ENCODE data around the gene EIF3A. TPM values are rescaled to one million over a fixed set of nuclear protein-coding genes. Genes with fewer than 3 reads are reported as not detected.
"Not testable (repeated sequence)": the region's sequence is repeated elsewhere in the genome, so short reads cannot be mapped to it uniquely, and the experiment has no call there.

Gene EIF3A
- polyA plus RNA-seq, 4 donors = 173 to 197 (median 190) TPM

DNA sequence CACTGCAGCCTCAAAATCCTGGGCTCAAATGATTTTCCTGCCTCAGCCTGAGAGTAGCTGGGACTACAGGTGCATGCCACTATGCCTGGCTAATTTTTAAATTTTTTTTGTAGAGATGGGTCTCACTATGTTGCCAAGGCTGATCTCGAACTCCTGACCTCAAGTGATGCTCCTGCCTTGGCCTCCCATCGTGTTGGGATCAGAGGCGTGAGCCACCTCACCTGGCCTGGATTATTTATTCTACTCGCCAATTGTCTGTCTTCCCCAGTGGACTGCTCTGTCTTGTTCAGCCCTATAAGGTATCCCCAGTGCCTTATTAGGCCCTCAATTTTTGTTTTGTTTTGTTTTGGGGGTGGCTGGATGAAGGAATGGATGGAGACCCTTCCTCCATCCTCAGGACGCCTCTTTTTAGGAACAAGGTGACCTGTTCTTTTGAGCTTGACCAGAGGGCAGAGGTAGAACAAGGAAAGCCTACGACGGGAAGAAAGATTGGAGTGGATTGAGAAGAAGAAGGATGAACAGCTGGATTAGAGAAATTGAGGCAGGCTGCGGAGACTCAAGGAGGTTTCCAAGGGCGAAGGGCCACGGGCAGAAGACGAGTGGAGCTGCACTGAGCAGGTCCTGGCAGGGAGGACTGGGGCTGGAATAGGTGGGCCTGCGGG is 22.8 kb upstream of the EIF3A start:
- DNase-seq (ENCODE audit: low read depth in 4 of 4, low spot score in 2 of 4) = no peak

DNA sequence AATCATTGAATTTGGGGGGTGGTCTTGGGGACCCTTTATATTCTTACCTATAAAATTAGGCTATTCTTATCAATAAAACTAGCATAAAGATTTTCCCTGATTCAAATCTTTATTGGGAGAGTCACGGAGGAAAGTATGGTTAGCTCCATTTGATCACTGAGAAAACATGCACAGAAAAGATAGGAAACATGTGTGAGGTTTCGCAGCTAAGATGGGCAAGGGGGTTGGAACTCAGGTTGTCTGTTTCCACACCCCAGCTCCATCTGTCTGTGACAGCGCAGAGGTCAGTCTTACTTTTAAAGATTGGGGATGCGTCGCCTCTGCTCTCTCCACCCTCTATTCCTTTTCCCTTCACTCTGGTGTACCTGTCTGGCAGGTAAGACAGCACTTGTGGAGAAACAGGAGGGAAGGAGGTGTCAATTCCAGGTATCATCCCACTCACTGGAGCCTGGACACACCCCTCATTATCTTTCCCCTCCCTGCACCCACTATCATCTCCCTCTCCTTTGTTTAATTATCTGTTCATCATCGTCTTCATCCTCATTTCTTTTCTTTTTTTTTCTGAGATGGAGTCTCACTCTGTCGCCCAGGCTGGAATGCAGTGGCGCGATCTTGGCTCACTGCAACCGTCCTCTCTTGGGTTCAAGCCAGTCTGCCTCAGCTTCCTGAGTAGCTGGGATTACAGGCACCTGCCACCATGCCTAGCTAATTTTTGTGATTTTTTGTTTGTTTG is 20.9 kb upstream of the EIF3A start:
- DNase-seq (ENCODE audit: low read depth in 4 of 4, low spot score in 2 of 4) = no peak

DNA sequence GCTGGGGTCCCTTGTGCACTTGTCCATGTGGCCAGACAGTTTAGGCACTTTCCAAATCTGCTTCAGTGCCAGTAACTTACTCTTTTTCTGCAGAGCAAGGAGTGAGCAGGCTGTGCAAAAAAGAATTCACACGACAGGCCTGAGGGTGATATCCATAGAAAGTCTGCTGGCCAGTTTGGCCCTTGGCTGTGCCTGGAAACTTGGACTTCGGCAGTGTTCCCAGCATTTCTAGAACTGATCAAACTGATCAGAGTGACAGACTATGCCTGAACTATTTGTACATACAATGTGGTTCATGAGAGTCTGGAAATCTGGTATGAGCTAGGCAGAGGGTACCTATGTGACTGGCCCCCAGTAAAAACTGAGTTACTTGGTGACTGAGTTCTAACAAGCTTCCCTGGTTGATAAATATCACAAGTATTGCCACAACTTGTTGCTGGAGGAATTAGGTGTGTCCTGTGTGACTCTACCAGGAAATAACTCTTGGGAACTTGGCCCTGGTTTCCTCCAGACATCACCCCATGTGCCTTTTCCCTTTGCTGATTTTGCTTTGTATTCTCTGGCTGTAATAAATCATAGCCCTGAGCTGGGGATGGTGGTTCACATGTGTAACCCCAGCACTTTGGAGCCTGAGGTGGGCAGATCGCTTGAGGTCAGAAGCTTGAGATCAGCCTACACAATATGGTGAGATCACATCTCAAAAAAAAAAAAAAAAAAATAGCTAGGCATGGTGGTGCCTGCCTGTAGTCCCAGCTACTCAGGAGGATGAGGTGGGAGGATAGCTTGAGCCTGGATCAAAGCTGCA is 20.0 kb upstream of the EIF3A start:
- no peak for DNase-seq (ENCODE audit: low read depth in 4 of 4, low spot score in 2 of 4)

DNA sequence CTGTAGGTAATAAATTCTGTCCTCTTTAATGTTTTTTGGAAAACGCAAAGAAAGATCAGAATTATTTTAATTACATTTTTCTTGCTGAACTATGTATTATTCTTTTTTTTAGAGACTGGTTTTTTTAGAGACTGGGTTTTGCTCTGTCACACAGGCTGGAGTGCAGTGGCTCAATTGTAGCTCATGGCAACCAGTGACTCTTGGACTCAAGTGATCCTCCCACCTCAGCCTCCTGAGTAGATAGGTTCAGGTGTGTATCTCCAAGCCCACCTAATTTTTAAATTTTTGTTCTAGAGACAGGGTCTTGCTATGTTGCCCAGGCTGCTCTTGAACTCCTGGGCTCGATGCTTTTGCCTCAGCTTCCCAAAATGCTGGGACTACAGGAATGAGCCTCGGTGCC is 18.0 kb upstream of the EIF3A start:
- DNase-seq (ENCODE audit: low read depth in 4 of 4, low spot score in 2 of 4) = no peak

DNA sequence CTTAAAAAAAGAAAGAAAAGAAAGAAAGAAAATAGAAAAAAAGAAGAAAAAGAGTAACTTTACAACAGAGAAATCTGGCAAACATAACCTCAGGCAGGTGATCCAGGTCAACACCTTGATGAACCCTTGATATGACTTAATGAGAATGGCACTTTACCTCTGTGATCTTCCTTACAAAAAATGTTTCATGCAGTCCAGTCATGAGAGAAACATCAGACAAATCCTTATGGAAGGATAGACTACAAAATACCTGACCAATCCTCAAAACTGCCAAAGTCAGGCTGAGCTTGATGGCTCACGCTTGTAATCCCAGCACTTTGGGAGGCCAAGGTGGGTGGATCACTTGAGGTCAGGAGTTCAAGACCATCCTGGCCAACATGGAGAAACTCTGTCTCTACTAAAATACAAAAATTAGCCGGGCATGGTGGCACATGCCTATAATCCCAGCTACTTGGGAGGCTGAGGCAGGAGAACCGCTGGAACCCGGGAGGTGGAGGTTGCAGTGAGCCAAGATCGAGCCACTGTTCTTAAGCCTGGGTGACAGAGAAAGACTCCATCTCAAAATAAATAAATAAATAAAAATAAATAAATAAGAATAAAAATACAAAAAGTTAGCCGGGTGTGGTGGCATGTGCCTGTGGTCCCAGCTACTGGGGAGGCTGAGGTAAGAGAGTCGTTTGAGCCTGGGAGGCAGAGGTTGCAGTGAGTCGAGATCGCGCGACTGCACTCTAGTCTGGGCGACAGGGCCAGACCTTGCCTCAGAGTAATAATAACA is 16.2 kb upstream of the EIF3A start:
- DNase-seq (ENCODE audit: low read depth in 4 of 4, low spot score in 2 of 4) = not testable (repeated sequence)

DNA sequence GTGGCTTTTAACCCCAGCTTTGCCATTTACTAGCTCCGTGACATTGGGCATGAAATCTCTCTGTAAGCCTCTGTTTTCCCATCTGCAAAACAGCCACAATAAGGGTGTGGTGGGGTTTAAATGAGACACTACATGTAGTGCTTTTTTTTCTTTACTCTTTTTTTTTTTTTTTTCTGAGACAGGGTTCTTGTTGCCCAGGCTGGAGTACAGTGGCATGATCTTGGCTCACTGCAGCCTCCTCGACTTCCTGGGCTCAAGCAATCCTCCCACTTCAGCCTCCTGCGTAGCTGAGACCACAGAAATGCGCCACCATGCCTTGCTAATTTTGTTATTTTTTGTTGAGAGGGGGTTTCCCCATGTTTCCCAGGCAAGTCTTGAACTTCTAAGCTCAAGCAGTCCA is 15.0 kb upstream of the EIF3A start:
- no peak for DNase-seq (ENCODE audit: low read depth in 4 of 4, low spot score in 2 of 4)

DNA sequence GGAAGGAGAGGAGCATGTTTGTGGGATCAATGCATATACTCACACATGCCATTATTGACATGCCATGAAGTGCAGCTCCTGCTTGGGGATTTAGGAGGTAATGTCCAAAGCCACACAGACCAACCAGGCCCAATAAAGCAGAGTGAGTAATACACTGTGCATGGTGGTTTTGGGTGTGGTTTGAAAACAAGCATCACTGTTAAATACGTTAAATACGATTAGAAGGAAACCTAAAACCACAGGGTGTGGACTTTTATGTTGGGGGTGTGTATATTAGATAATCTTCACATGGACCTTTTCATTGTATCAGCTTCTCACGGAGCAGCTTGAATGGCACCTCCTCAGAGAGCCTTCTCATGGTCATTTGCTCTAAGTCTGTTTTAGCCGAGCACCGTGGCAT is 10.4 kb upstream of the EIF3A start:
- DNase-seq (ENCODE audit: low read depth in 4 of 4, low spot score in 2 of 4) = no peak

DNA sequence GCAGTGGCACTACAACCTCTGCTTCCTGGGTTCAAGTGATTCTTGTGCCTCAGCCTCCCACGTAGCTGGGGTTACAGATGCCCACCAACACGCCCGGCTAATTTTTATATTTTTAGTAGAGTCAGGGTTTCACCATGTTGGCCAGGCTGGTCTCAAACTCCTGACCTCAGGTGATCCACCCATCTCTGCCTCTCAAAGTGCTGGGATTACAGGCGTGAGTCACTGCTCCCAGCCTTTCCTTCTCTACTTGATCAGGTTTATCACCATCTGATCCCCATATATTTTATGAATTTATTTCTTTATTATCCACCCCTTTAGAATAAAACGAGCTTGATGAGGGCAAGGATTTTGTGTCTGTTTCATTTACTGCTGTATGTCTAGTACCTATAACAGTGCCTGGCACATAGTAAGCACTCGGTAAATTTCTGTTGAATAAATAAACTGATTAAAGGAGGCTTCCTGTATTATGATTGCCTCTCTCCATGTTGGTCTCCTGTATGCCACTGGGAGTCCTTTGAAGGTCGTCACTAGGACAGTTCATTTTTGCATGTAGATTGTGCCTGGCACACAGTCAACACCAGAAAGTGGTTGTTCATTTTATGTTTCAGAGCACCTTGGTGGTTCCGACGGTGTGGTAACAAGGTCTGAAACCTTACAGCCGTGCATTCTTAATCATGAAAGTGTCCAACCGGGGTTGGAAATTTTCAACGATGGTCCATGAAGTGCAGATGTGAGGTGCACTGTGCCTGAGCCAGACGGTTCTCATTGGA is 9.6 kb upstream of the EIF3A start:
- DNase-seq (ENCODE audit: low read depth in 4 of 4, low spot score in 2 of 4) = no peak

DNA sequence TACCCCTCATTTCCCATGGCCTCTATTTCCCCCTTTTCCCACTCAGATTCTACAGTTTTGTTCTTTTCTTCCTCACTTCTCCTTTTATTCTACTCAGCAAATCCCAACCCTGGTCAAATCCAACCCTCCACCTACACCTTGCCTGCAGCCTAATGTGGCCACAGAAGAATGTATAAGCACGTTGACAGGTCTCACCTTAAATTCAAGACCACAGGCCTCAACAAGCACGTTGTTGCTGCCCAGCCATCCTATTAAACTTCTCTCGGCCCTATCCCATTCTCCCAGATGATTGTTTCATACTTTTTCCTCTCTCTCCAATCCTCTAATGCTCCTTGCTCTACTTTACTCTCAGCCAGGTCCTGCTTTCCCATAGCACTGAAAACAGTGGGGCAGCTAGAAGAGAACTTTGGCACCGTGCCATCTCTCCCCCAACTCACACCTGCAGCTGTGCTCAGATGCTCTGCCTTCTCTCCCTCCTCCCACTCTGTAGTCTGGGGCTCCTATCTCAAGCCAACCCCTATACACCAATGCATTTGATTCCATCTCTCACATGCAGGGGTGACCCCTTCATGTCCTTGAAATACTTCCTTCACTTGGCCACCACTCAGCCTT is 6.8 kb upstream of the EIF3A start:
- DNase-seq (ENCODE audit: low read depth in 4 of 4, low spot score in 2 of 4) = no peak

DNA sequence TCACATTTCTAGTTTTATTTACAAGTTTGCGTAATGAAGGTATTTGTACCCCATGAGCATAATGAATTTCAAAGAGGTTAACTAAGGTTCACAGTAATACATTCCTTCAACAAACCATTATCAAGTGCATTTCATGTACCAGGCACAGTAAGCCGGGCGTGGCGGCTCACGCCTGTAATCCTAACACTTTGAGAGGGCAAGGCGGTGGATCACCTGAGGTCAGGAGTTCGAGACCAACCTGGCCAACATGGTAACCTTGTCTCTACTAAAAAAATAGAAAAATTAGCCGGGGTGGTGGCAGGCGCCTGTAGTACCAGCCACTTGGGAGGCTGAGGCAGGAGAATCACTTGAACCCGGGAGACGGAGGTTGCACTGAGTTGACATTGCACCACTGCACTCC is 4.3 kb upstream of the EIF3A start:
- DNase-seq (ENCODE audit: low read depth in 4 of 4, low spot score in 2 of 4) = no peak

DNA sequence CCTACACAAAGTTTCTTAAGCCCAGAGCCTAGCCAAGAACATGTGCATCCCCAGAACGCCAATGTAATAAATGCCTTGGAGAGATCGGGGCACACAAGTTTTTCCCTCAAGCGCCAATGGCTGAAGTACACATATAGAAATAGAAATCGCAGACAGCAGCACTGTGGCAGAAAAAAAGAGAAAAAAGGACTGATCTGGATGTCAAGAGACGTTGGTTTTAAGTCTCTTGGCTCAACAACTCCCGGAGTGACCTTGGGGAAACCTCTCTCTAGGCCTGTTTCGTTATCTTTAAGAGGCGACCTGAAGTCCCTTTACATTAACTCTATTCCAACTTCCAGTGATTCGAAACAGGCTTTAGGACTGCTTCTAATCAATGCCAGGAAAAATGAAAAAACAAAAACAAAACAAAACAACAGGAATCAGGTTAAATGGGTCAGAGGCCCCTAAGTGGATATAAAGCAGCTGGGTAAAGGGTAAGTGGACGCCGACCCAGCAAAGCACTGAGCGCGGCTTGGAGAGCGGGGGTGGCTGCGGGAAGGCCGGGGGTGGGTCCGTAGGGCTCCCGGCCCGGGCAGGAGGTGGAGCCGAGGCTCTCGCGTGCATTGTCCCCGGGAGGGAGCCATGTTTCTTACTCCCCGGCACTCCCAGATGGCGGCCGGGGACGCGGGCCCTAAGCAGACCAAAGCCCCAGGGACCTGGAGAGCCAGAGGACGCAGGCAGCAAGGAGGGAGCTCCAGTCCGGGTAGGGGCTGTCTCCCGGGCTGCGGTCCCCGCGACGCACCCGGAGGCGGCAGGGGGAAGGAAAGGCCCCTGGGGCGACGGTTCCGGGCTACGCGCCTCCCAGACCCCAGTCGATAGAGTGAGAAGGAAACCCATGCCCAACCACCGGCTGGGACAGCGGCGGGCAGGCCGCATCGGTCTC is 757 bp downstream of the EIF3A start:
- DNase-seq (ENCODE audit: low read depth in 4 of 4, low spot score in 2 of 4) = peak; percentile 44 to 60 (median 52)

DNA sequence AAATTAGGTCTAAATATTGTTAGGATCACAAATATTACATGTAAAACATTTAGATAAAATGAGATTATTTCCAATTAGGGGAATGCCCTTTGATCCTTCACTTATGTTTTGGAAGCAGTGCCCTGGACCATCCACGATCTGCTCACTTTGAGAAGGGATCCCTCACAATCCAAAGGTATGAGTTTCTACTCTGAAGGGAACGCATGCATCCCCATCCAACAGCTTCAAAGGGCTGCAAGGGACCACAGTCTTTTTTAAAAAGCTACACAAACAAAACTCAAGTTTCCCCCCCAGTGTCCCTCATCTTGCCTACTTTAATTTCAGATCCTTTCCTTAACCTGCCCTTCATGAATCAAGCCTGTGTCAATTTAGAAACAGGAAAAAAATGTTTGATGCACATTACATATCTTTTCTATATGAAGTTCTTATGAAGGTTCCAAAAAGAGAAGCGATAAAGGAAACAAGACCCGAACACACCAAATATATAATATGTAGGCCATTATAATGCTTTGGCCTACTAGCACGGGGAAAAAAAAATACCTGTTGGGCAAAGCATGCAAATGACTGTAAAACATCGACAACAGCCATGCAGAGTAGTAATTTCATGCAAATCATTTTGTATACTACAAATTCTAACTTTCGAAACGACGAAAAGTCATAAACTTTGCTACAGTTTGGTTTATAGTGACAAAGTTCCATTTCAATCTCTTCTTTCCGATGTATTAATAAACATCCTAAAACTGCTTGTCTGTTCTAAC is 2.0 kb downstream of the EIF3A start:
- DNase-seq (ENCODE audit: low read depth in 4 of 4, low spot score in 2 of 4) = no peak

DNA sequence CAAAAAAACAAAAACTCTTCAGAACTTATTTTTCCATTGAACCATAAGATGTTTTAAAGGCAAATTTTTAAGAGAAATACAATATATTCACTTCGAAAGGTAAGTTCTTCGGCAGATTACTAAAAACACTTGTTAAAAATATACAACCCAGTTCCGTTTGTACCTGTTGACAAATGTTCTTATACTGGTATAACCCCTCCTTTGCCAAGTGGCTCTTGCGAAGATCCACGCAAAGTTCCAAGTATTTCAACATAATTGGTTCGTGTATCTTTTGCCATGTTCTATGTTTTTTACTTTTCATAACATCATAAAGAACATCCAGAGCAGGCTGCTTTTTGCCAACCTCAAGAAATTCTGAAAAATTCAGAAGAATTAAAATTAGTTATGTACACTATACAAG is 7.0 kb downstream of the EIF3A start:
- DNase-seq (ENCODE audit: low read depth in 4 of 4, low spot score in 2 of 4) = no peak

DNA sequence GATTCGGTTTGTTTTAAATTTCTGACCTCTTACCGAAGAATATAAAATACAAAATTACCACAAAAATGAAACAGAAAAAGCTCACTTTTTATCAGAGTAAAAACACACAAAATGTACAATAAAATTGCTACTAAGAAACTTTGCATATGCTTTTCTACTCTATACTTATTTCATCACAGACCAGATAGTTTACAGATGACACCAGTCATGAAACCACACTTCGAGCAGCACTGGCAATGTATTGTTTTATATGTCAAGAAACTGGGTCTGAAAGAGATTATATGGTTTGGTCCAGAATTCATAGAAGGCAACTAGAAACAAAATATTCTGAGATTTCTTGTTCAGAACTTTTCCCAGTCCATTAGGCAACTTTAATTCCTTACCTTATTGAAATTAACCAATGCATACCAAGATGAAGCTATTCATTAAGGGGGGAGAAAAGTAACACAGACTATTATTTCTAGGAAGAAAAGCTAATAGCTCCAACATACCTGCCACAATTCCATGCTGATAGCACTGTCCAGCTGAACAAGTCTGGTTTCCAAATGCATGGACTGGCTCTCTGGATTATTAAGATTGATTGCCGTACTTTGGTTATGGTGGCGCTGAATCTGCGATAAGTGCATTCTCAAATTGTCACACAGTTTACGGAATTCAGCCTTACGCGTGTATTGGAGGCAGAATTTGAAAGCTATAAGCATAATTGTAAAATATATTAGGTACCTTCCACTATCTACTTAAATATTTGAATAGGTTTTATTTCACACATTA is 10.0 kb downstream of the EIF3A start:
- no peak for DNase-seq (ENCODE audit: low read depth in 4 of 4, low spot score in 2 of 4)

DNA sequence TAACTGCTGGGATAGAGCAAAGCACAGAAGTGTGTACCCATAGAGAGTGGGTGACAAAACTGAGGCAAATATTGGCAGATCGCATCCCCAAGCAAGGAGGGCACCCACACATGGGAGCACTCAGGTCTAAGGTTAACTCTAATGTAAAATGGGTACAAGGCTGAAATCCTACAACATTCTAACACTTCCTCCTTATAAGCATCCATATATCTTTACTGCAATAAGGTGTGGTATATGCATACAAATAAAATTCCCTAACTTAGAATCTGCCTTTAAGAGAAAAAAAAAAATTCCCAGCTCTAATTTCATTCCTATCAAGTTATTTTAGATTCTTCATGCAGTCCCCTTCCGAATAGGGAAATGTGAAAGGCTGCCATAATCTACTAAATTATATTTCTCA is 18.7 kb downstream of the EIF3A start:
- DNase-seq (ENCODE audit: low read depth in 4 of 4, low spot score in 2 of 4) = no peak

DNA sequence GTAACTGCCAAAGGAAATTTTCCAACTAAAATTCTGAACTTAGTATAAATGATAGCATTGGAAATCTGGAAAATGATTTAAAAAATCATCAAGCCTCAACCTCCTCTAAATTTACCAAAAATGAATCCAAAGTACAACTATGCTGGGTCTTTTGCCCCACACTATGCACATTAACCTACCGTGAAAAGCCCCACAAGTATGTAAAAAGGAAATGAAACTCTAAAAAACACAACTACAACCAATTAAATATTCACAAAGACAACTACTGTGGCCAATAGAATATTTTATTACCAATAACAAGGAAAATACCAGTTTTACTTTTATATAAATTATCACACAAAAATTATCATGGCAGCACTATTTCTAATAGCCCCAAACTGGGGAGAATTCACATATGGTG is 19.3 kb downstream of the EIF3A start:
- no peak for DNase-seq (ENCODE audit: low read depth in 4 of 4, low spot score in 2 of 4)

DNA sequence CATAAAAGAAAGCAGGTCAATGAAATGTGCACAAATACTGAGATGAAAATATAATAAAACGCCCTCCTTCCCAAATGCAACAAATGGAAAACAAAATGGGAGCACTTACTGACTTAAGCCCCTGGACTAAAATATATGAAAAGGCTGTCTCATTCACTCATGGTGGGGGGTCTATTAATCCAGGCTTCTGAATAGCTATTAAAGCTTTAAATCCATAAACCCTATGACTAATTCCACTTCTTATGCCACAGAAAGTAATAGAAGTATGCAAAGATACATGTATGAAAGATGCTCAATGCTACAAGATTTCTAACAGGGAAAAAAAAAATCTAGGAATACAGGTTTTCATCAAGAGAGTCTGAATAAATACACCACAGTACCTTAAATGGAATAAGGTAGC is 20.5 kb downstream of the EIF3A start:
- DNase-seq (ENCODE audit: low read depth in 4 of 4, low spot score in 2 of 4) = no peak
